Erythroblast (primary cell): ENCODE data around the gene COL25A1.

Experiments
- GATA1 ChIP-seq: IDR thresholded peaks from 2 replicates; pipeline ENCODE4 v1.6.1; 2011; ENCODE audit warnings: low read depth, mild to moderate bottlenecking, control low read depth, low read length, moderate library complexity
- POLR2A ChIP-seq: IDR thresholded peaks from 2 replicates; pipeline ENCODE4 v1.6.1; 2011; ENCODE audit warnings: mild to moderate bottlenecking, low read length

- no peak for TF ChIP-seq POLR2A
- TF ChIP-seq GATA1 = no peak
These were observed 11.5 kb downstream of the COL25A1 start for GRCh38 chr4:109290918-109291317.
